Thoracic aorta (tissue), 2 donors: Measurements from ENCODE around the gene DTL. TPM values are rescaled to one million over a fixed set of nuclear protein-coding genes. Genes with fewer than 3 reads are reported as not detected.

ENCODE experiments used
- ATAC-seq: fragments of 150-250 bp; one replicate; pipeline ENCODE4 v1.8.0; 2017; ENCODE audit warnings: low read depth; ENCODE audit not compliant: insufficient number of reproducible peaks, low FRiP score
- DNase-seq: peaks from one replicate; pipeline ENCODE4 v3.0.0-alpha.2; 2020; ENCODE audit warnings: low spot score
- H3K27ac ChIP-seq, 2 donors: fragments of 200-600 bp; sonication (generic); 1 replicate in 1 of 2; 2 replicates in 1 of 2; pipeline ENCODE4 v1.5.1; 2016; ENCODE audit warnings: mild to moderate bottlenecking in 2 of 2, moderate library complexity in 2 of 2
- H3K27me3 ChIP-seq: fragments of 200-600 bp; sonication (generic); replicated peaks from 2 replicates; pipeline ENCODE4 v1.6.0; 2016; ENCODE audit warnings: mild to moderate bottlenecking; ENCODE audit not compliant: insufficient read depth
- H3K36me3 ChIP-seq: fragments of 200-600 bp; sonication (generic); one replicate; pipeline ENCODE4 v1.5.1; 2016
- H3K4me1 ChIP-seq, 2 donors: fragments of 200-600 bp; sonication (generic); 1 replicate in 1 of 2; 2 replicates in 1 of 2; pipeline versions ENCODE4 v1.5.1 to v1.6.0; 2016; ENCODE audit warnings: low read depth in 2 of 2, mild to moderate bottlenecking in 1 of 2; ENCODE audit not compliant: control insufficient read depth in 1 of 2
- H3K4me3 ChIP-seq: fragments of 200-600 bp; sonication (generic); 2 replicates; pipeline ENCODE4 v1.5.1; 2016; ENCODE audit warnings: mild to moderate bottlenecking
- H3K9me3 ChIP-seq: fragments of 200-600 bp; sonication (generic); 2 replicates; pipeline ENCODE4 v1.5.1; 2016
- total RNA-seq, 2 donors: library from RNA; depleted of rRNA; stranded (reverse); fragments of >200 nt; gene quantifications; one replicate each; pipeline versions ENCODE4 v1.1.0 to v1.2.3, GENCODE V29; 2016
- TF ChIP-seq, protein P1 (sequence below): fragments of 200-600 bp; sonication (generic); IDR thresholded peaks from one replicate; pipeline ENCODE4 v1.5.1; 2019; ENCODE audit warnings: antibody characterized with exemption

The DTL gene
- total RNA-seq, 2 donors from 2014 or later, result 0.21 to 3.4 TPM

DNA sequence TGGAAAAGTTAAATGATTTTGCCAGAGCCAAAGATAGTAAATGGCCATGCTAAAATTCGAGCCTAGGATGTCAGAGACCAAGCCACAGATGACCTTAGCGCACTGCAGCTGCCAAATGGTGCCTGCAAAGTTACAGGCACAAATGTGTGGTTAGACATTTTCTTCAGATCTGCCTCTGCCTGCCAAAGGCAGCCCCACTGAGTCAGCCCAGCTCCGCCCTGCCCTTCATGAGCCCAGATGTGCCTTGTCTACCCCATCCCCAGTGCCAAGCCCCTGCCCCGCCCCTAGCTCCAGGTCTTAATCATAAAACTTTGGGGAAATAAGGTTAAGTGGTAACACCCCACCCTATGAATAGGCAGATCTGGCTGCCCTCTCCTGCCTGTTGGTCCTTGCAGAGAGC lies 105.9 kb downstream of the DTL start:
- Histone ChIP-seq H3K27me3 (no peaks in the 10 kb centered on the region), H3K9me3 (no peaks in the 10 kb centered on the region), H3K27ac (no peak overlapping the region), H3K4me3 (no peak overlapping the region), H3K36me3 (no peaks in the 10 kb centered on the region), H3K4me1 (no peaks in the 10 kb centered on the region)
- TF ChIP-seq, protein P1, sequence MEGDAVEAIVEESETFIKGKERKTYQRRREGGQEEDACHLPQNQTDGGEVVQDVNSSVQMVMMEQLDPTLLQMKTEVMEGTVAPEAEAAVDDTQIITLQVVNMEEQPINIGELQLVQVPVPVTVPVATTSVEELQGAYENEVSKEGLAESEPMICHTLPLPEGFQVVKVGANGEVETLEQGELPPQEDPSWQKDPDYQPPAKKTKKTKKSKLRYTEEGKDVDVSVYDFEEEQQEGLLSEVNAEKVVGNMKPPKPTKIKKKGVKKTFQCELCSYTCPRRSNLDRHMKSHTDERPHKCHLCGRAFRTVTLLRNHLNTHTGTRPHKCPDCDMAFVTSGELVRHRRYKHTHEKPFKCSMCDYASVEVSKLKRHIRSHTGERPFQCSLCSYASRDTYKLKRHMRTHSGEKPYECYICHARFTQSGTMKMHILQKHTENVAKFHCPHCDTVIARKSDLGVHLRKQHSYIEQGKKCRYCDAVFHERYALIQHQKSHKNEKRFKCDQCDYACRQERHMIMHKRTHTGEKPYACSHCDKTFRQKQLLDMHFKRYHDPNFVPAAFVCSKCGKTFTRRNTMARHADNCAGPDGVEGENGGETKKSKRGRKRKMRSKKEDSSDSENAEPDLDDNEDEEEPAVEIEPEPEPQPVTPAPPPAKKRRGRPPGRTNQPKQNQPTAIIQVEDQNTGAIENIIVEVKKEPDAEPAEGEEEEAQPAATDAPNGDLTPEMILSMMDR, result no peak
- no peak for DNase-seq
- no peak for ATAC-seq

DNA sequence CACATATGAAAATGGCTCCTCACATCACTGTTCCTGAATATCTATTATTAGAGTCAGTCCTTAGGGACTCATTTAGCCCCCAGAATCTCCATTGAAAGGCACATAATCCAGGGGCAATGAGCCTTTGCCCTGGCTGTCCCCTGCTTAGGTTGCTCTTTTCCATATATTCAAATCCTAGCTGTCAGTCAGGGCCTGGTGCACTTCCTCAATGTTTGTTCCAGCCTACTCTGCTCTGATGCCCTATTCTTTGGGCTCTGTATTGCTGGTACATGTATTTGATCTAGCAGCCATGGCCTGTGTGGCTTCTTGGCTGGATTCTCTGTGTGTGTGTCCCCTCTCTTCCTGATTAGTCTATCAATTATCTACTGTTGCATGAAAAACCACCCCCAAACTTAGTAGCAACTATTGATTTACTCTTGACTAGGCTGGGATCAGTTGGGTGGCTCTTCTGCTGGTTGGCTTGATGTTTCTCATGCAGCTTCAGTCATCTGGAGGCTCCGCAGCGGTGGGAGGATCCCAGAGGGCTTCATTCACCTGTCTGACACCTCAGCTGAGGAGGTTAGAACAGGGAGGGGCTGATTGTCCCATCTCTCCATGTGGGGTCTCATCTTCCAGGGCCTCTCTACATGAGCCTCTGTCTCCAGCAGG lies 107.5 kb downstream of the DTL start:
- TF ChIP-seq, protein P1, result no peak
- Histone ChIP-seq H3K4me3 (no peak overlapping the region), H3K4me1 (no peaks in the 10 kb centered on the region), H3K36me3 (no peaks in the 10 kb centered on the region), H3K27me3 (no peaks in the 10 kb centered on the region), H3K9me3 (no peaks in the 10 kb centered on the region), H3K27ac (no peak overlapping the region)
- ATAC-seq, result no peak
- DNase-seq, result no peak

DNA sequence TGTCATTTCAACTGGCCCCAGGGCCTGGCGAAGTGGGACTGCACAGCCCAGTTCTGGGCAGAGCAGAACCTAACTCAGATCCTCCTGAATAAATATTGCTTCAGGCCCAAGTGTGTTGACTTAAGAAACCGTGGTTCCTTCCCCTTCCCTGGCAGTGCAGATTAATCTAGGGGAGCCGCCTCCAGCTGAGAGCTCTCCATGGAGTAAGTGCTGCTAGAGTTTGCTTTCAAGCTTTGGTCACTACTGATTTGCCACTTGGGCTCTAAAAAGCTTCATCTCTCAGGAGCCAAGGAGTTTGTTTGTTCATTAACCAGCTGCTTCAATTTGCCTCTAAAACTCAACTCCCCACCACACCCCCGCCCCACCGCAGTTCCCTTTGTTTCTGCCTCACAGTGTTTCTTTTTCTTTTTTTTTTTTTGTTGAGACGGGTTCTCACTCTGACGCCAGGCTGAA lies 112.1 kb downstream of the DTL start:
- ATAC-seq (no peak), DNase-seq (no peak)

DNA sequence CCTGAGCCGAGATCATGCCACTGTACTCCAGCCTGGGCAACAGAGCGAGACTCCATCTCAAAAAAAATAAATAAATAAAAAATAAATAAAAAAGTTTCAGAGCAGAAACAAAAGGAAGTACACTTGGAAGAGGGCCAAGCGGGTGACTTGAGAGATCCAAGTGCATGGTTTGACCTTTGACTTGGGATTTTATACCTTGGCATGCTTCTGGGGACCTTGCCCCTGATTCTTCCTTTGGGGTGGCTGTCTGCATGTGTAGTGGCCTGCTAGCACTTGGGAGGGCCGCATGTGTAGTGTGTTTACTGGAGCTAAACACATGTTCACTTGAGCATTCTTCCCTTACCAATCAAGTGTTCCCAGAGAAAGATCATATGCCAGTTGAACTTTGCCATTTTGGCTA lies 114.0 kb downstream of the DTL start:
- no peak overlapping the region for H3K27ac ChIP-seq
- TF ChIP-seq, protein P1, result no peak
- no peaks in the 10 kb centered on the region for H3K4me1 ChIP-seq
- H3K36me3 ChIP-seq, result no peaks in the 10 kb centered on the region
- no peaks in the 10 kb centered on the region for H3K27me3 ChIP-seq
- no peaks in the 10 kb centered on the region for H3K9me3 ChIP-seq
- DNase-seq (no peak), ATAC-seq (no peak)
- no peak overlapping the region for H3K4me3 ChIP-seq

More for the DNA sequence above, 112.1 kb downstream of the DTL start:
- Histone ChIP-seq H3K4me1 (no peaks in the 10 kb centered on the region), H3K4me3 (no peak overlapping the region), H3K27me3 (no peaks in the 10 kb centered on the region), H3K9me3 (no peaks in the 10 kb centered on the region), H3K27ac (no peak overlapping the region), H3K36me3 (no peaks in the 10 kb centered on the region)
- TF ChIP-seq, protein P1, result no peak

DNA sequence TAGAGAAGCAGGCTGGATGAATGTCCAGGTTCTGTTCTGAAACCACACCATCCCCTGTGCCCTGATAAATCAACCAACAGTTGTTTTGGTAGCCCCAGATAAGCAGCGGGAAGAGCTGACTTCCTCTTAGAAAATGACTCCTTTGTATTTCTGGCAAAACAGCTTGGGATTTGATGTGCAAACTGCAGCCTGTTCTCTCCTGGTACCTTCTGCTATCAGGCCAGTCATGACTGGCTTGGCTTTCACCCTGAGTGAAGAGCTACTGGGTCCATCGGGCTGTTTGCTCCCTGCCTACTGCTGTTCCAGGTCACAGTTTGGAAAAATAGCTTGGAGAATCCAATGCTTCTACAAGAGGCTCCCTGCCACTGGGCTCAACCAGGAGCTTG lies 116.8 kb downstream of the DTL start:
- no peak overlapping the region for H3K4me3 ChIP-seq
- ATAC-seq, result no peak
- H3K27ac ChIP-seq, result no peak overlapping the region
- no peaks in the 10 kb centered on the region for H3K4me1 ChIP-seq
- TF ChIP-seq, protein P1, result no peak
- DNase-seq, result no peak
- no peaks in the 10 kb centered on the region for H3K36me3 ChIP-seq
- H3K27me3 ChIP-seq, result no peaks in the 10 kb centered on the region
- H3K9me3 ChIP-seq, result no peaks in the 10 kb centered on the region
